Endodermal cell (in vitro differentiated cells): Measurements from ENCODE around the gene APBA2. TPM values are rescaled to one million over a fixed set of nuclear protein-coding genes. Genes with fewer than 3 reads are reported as not detected.

ENCODE experiments used
- DNase-seq: peaks from one replicate; pipeline ENCODE4 v3.0.0-alpha.2; 2017
- H3K27ac ChIP-seq: 2 replicates; pipeline ENCODE4 v1.5.1; 2013; ENCODE audit warnings: mild to moderate bottlenecking, low read depth, low read length, moderate library complexity
- H3K27me3 ChIP-seq: 2 replicates; pipeline ENCODE4 v1.6.1; 2013; ENCODE audit warnings: mild to moderate bottlenecking, low read length, moderate library complexity; ENCODE audit not compliant: insufficient read depth, control insufficient read depth, poor library complexity, severe bottlenecking
- H3K36me3 ChIP-seq: 2 replicates; pipeline ENCODE4 v1.7.0; 2013; ENCODE audit warnings: mild to moderate bottlenecking, low read length, moderate library complexity; ENCODE audit not compliant: control insufficient read depth, insufficient read depth
- H3K4me1 ChIP-seq: one replicate; pipeline ENCODE4 v1.7.0; 2013; ENCODE audit warnings: low read length; ENCODE audit not compliant: control insufficient read depth, insufficient read depth
- H3K4me3 ChIP-seq: 2 replicates; pipeline ENCODE4 v1.5.1; 2013; ENCODE audit warnings: mild to moderate bottlenecking, low read length, moderate library complexity
- H3K9ac ChIP-seq: 2 replicates; pipeline ENCODE4 v1.6.1; 2013; ENCODE audit warnings: mild to moderate bottlenecking, low read length, moderate library complexity; ENCODE audit not compliant: poor library complexity, severe bottlenecking; ENCODE audit errors: extremely low read depth
- H3K9me3 ChIP-seq: 2 replicates; pipeline ENCODE4 v1.6.1; 2013; ENCODE audit warnings: mild to moderate bottlenecking, low read length, moderate library complexity; ENCODE audit not compliant: control insufficient read depth
- H3K27ac Mint-ChIP-seq: 2 replicates; pipeline ENCODE4 v1.8.0; 2020; ENCODE audit warnings: mixed read lengths
- H3K27me3 Mint-ChIP-seq: 2 replicates; pipeline ENCODE4 v1.8.0; 2021; ENCODE audit warnings: mild to moderate bottlenecking, mixed read lengths; ENCODE audit not compliant: insufficient read depth
- H3K36me3 Mint-ChIP-seq: 2 replicates; pipeline ENCODE4 v1.8.0; 2020; ENCODE audit warnings: low read depth, mixed read lengths
- H3K4me1 Mint-ChIP-seq: 2 replicates; pipeline ENCODE4 v1.8.0; 2020; ENCODE audit warnings: mixed read lengths
- H3K4me3 Mint-ChIP-seq: 2 replicates; pipeline ENCODE4 v1.8.0; 2020; ENCODE audit warnings: mild to moderate bottlenecking, moderate library complexity, mixed read lengths
- H3K9me3 Mint-ChIP-seq: 2 replicates; pipeline ENCODE4 v1.8.0; 2020; ENCODE audit warnings: mild to moderate bottlenecking, mixed read lengths
- WGBS, 2 experiments: methylation state at CpG; one replicate each; pipeline versions ENCODE4 v1.1.5 to v1.1.7; 2013; ENCODE audit warnings: missing lambda C conversion rate in 2 of 2, mixed read lengths in 1 of 2; ENCODE audit not compliant: insufficient coverage in 1 of 2, insufficient read length in 1 of 2; 5-methylcytosine and 5-hydroxymethylcytosine counted together
- total RNA-seq, 2 donors: library from RNA; stranded (reverse); fragmentation: NEBNext Ultra II Directional in 1 of 2; extraction: Animal tissue kit (Norgen Biotek cat#: 25700) in 1 of 2; gene quantifications; 2 replicates in 1 of 2; 3 replicates in 1 of 2; pipeline ENCODE4 v1.2.1, GENCODE V29; 2021
- TF ChIP-seq, protein P1 (sequence below): fragments of 200-600 bp; sonication (generic); conservative IDR thresholded peaks from 2 replicates; pipeline ENCODE4 v1.5.0; 2021; ENCODE audit warnings: antibody characterized with exemption, mild to moderate bottlenecking

APBA2 gene
- total RNA-seq, 2 donors from 2014 or later, result 27.1 to 27.3 TPM

- no peak for DNase-seq
- Histone ChIP-seq H3K4me3 (no peak overlapping the region), H3K9ac (no peak overlapping the region), H3K27ac (no peak overlapping the region), H3K27me3 (no peaks in the 10 kb centered on the region), H3K36me3 (no peaks in the 10 kb centered on the region), H3K4me1 (peaks cover 6% of the 10 kb centered on the region), H3K9me3 (no peaks in the 10 kb centered on the region)
- Mint-ChIP-seq H3K36me3 (no peaks in the 10 kb centered on the region), H3K27ac (no peak overlapping the region), H3K27me3 (no peaks in the 10 kb centered on the region), H3K4me3 (no peak overlapping the region), H3K9me3 (no peaks in the 10 kb centered on the region), H3K4me1 (peaks cover 29% of the 10 kb centered on the region)
- 86 to 92% methylated on average over 3 to 5 of the region's 5 CpGs for WGBS, 2 experiments
- TF ChIP-seq, protein P1, sequence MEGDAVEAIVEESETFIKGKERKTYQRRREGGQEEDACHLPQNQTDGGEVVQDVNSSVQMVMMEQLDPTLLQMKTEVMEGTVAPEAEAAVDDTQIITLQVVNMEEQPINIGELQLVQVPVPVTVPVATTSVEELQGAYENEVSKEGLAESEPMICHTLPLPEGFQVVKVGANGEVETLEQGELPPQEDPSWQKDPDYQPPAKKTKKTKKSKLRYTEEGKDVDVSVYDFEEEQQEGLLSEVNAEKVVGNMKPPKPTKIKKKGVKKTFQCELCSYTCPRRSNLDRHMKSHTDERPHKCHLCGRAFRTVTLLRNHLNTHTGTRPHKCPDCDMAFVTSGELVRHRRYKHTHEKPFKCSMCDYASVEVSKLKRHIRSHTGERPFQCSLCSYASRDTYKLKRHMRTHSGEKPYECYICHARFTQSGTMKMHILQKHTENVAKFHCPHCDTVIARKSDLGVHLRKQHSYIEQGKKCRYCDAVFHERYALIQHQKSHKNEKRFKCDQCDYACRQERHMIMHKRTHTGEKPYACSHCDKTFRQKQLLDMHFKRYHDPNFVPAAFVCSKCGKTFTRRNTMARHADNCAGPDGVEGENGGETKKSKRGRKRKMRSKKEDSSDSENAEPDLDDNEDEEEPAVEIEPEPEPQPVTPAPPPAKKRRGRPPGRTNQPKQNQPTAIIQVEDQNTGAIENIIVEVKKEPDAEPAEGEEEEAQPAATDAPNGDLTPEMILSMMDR, result no peak
These were observed 248.0 kb downstream of the APBA2 start for GRCh38 chr15:29133791-29134190.

- no peak for DNase-seq
- peaks cover 34% of the 10 kb centered on the region for H3K4me1 Mint-ChIP-seq
These were observed 248.5 kb downstream of the APBA2 start for GRCh38 chr15:29134239-29134638.

GRCh38 chr15:29134641-29135308, 249.0 kb downstream of the APBA2 start:
- Histone ChIP-seq H3K4me3 (no peak overlapping the region), H3K27ac (no peak overlapping the region), H3K4me1 (peaks cover 1% of the 10 kb centered on the region), H3K27me3 (no peaks in the 10 kb centered on the region), H3K36me3 (no peaks in the 10 kb centered on the region), H3K9ac (no peak overlapping the region), H3K9me3 (no peaks in the 10 kb centered on the region)
- H3K4me1 Mint-ChIP-seq, result peaks cover 34% of the 10 kb centered on the region
- no peaks in the 10 kb centered on the region for H3K27me3 Mint-ChIP-seq
- no peak for DNase-seq
- no peak overlapping the region for H3K27ac Mint-ChIP-seq
- no peaks in the 10 kb centered on the region for H3K9me3 Mint-ChIP-seq
- 89 to 92% methylated on average over 9 to 14 of the region's 14 CpGs for WGBS, 2 experiments
- no peak overlapping the region for H3K4me3 Mint-ChIP-seq
- TF ChIP-seq, protein P1, result no peak
- H3K36me3 Mint-ChIP-seq, result no peaks in the 10 kb centered on the region

More at GRCh38 chr15:29134239-29134638, 248.5 kb downstream of the APBA2 start:
- TF ChIP-seq, protein P1, result no peak
- Histone ChIP-seq H3K9ac (no peak overlapping the region), H3K27me3 (no peaks in the 10 kb centered on the region), H3K36me3 (no peaks in the 10 kb centered on the region), H3K4me1 (peaks cover 6% of the 10 kb centered on the region), H3K27ac (no peak overlapping the region), H3K4me3 (no peak overlapping the region), H3K9me3 (no peaks in the 10 kb centered on the region)
- no peaks in the 10 kb centered on the region for H3K36me3 Mint-ChIP-seq
- WGBS, 2 experiments, result 92 to 100% methylated on average over 6 of the region's 6 CpGs
- no peaks in the 10 kb centered on the region for H3K27me3 Mint-ChIP-seq
- H3K27ac Mint-ChIP-seq, result no peak overlapping the region
- H3K4me3 Mint-ChIP-seq, result no peak overlapping the region
- H3K9me3 Mint-ChIP-seq, result no peaks in the 10 kb centered on the region
